ENCODE measurements around the gene TCHH. TPM values are rescaled to one million over a fixed set of nuclear protein-coding genes. Genes with fewer than 3 reads are reported as not detected.

The TCHH gene
- total and polyA plus RNA-seq, 9 donors: 0.04 to 0.12 (median 0.08) TPM; not detected in 1

- DNase-seq: no peak
- Histone ChIP-seq H3K27me3 (no peaks in the 10 kb centered on the region), H3K4me3 (no peak overlapping the region), H3K4me1 (ENCODE audit: insufficient read depth) (peaks cover 1% of the 10 kb centered on the region), H3K36me3 (no peaks in the 10 kb centered on the region), H3K9me3 (no peaks in the 10 kb centered on the region), H3K27ac (no peak overlapping the region)
- TF ChIP-seq POLR2A (IDR thresholded peaks at IDR 0.05) (no peak), CTCF (IDR thresholded peaks at IDR 0.05) (no peak), EP300 (IDR thresholded peaks at IDR 0.05) (no peak)
- WGBS, 3 donors: 70 to 88% (median 82%) methylated on average over 3 of the region's 3 CpGs
- intact Hi-C loops (cut with DNase I): no loop called here
Measured at GRCh38 chr1:152160576-152160975, 45.3 kb upstream of the TCHH start.

- no peak for DNase-seq
- H3K27me3 ChIP-seq: no peaks in the 10 kb centered on the region
- intact Hi-C loops (cut with DNase I): no loop called here
Measured at GRCh38 chr1:152159144-152159543, 43.9 kb upstream of the TCHH start, which contains the start of gene RPTN. RPTN (minus strand) TSS chr1:152159228; CDS start chr1:152157889, 1,339 bp downstream.

GRCh38 chr1:152153996-152154395, 38.8 kb upstream of the TCHH start:
- Histone ChIP-seq H3K4me1 (ENCODE audit: insufficient read depth) (no peaks in the 10 kb centered on the region), H3K27ac (no peak overlapping the region), H3K4me3 (no peak overlapping the region), H3K27me3 (no peaks in the 10 kb centered on the region), H3K9me3 (no peaks in the 10 kb centered on the region), H3K36me3 (no peaks in the 10 kb centered on the region)
- 73 to 87% (median 79%) methylated on average over 3 of the region's 3 CpGs for WGBS, 3 donors
- TF ChIP-seq POLR2A (IDR thresholded peaks at IDR 0.05): no peak
- TF ChIP-seq CTCF (IDR thresholded peaks at IDR 0.05): no peak
- no peak for TF ChIP-seq EP300 (IDR thresholded peaks at IDR 0.05)
- intact Hi-C loops (cut with DNase I): no loop called here
- DNase-seq: no peak

More at GRCh38 chr1:152159144-152159543, 43.9 kb upstream of the TCHH start, which contains the start of gene RPTN:
- no peaks in the 10 kb centered on the region for H3K9me3 ChIP-seq
- peaks cover 1% of the 10 kb centered on the region for H3K4me1 ChIP-seq (ENCODE audit: insufficient read depth)
- TF ChIP-seq POLR2A (IDR thresholded peaks at IDR 0.05): no peak
- TF ChIP-seq CTCF (IDR thresholded peaks at IDR 0.05): no peak
- no peak for TF ChIP-seq EP300 (IDR thresholded peaks at IDR 0.05)
- H3K36me3 ChIP-seq: no peaks in the 10 kb centered on the region
- no peak within 1 kb of the TSS for H3K27ac ChIP-seq
- H3K4me3 ChIP-seq: no peak within 1 kb of the TSS
- 76 to 93% (median 91%) methylated on average over 1 of the region's 1 CpG for WGBS, 3 donors

- no peak for DNase-seq
- Histone ChIP-seq H3K9me3 (peaks cover 0 to 5% of the 10 kb centered on the region in 2 donors), H3K36me3 (no peaks in the 10 kb centered on the region), H3K27ac (no peak overlapping the region), H3K27me3 (no peaks in the 10 kb centered on the region), H3K4me1 (ENCODE audit: insufficient read depth) (no peaks in the 10 kb centered on the region), H3K4me3 (no peak overlapping the region)
- TF ChIP-seq CTCF (IDR thresholded peaks at IDR 0.05): no peak
- no peak for TF ChIP-seq EP300 (IDR thresholded peaks at IDR 0.05)
- TF ChIP-seq POLR2A (IDR thresholded peaks at IDR 0.05): no peak
- 61 to 73% (median 70%) methylated on average over 2 of the region's 2 CpGs for WGBS, 3 donors
- intact Hi-C loops (cut with DNase I): no loop called here
Measured at GRCh38 chr1:152151646-152152045, 36.4 kb upstream of the TCHH start.

Measured in ovary (tissue), 9 donors.